GM18505 (cell line): ENCODE measurements around the gene TRAFD1.

Source experiments
- ATAC-seq: cut with Tn5 transposase; IDR thresholded peaks from one replicate; pipeline ENCODE4 v1.9.1; 2021; ENCODE audit not compliant: unreplicated experiment
- POLR2A ChIP-seq: IDR thresholded peaks from 4 replicates; pipeline ENCODE4 v1.6.1; 2011; ENCODE audit warnings: borderline replicate concordance; ENCODE audit not compliant: insufficient read depth, insufficient read length; ENCODE audit errors: extremely low read depth

Gene TRAFD1

GRCh38 chr12:112172556-112173324 is 47.4 kb downstream of the TRAFD1 start:
- no peak for TF ChIP-seq POLR2A

GRCh38 chr12:112175361-112176155 is 50.2 kb downstream of the TRAFD1 start:
- ATAC-seq: no peak
- no peak for TF ChIP-seq POLR2A

More at GRCh38 chr12:112172556-112173324, 47.4 kb downstream of the TRAFD1 start:
- no peak for ATAC-seq

DNA sequence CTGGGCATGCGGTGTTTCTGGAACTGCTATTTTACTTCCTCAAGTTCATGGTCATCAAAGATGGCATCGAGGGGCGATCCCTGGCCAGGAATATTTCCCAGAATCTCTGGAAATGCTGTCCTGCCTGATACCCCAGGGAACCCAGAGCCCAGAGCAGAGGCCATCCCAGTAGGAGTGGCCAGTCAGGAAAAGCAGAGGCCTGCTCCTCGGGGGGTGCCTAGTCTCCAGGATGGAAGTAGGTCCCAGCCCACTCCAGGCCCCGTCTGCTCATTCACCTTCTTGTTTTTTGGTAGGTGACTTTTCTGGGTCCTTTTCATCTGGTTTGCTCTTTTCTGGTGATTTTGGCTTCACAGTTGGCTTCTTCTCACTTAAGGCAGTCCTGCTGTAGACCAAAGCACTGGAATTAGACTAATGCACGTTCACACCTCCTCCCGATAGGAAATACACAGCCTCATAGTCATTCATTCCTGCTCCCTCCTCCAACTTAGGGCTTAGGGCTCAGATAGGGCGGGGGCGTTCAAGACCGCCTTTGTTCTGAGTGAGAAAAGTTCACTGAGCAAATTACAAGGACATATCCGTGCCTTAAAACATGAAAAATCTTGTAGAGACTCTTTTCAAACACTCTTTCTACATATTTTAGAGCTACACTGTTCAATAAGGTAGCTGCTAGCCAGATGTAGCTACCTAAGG is 51.1 kb downstream of the TRAFD1 start:
- TF ChIP-seq POLR2A: no peak
- ATAC-seq: no peak

DNA sequence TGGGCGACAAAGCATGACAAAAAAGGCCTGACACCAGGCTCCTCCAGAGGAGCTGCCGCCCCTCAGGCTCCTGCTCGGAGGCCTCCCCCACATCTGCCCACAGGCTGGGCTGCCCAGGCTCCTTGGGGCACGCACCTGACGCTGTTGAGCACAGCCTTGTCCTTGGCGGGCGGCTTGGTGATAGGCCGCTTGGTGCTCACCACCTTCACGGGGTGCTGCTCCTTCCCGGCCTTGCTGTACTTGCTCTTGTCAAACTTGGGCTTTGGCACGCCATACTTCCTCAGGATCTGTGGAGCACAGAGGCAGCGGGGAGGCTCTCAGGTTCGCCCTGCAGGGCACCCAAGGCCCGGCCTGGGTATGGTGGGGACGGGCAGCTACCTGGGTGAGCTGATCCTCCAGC is 53.4 kb downstream of the TRAFD1 start:
- TF ChIP-seq POLR2A: no peak
- ATAC-seq: no peak

GRCh38 chr12:112179341-112179740 is 54.0 kb downstream of the TRAFD1 start:
- ATAC-seq: no peak
- TF ChIP-seq POLR2A: no peak

DNA sequence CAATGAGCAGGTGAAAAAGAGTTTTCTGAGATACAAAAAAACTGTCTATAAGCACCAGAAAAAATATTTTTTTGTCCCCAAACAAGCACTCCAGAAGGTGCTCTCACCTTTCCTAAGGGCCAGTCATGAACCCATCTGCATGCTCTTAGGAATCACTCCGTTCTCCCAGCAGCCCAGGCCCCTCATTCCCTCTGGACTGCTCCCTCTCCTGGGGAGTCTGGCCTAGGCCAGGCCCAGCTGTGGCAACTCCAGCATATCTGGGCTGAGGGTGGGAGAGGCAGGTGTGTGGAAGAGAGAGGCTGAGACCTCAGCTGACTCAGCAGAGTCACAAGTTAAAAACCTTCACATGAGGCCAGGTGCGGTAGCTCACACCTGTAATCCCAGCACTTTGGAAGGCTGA is 54.6 kb downstream of the TRAFD1 start:
- ATAC-seq: no peak
- TF ChIP-seq POLR2A: no peak

- no peak for TF ChIP-seq POLR2A
- no peak for ATAC-seq
Measured at GRCh38 chr12:112180422-112180821, 55.1 kb downstream of the TRAFD1 start.

DNA sequence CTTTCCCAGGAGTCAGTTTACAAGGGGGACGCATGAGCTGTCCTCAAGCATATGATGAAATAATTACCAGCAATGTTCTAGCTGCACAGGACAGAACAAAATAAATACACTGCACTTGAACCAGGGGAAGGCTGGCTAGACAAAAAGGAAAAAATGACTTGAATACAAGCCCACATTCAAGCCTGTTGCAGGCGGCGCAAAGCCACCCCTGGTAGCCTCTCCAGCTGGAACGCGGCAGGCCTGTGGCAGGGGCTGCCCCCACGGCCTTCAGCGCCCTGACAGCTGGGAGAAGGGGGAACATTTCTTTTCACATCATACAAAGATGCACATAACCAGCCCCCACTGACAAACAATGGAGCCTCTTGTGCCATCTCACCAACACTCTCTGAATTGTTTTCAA is 57.1 kb downstream of the TRAFD1 start:
- TF ChIP-seq POLR2A: no peak
- no peak for ATAC-seq

- no peak for ATAC-seq
- TF ChIP-seq POLR2A: no peak
Measured at GRCh38 chr12:112183141-112184021, 58.0 kb downstream of the TRAFD1 start.

DNA sequence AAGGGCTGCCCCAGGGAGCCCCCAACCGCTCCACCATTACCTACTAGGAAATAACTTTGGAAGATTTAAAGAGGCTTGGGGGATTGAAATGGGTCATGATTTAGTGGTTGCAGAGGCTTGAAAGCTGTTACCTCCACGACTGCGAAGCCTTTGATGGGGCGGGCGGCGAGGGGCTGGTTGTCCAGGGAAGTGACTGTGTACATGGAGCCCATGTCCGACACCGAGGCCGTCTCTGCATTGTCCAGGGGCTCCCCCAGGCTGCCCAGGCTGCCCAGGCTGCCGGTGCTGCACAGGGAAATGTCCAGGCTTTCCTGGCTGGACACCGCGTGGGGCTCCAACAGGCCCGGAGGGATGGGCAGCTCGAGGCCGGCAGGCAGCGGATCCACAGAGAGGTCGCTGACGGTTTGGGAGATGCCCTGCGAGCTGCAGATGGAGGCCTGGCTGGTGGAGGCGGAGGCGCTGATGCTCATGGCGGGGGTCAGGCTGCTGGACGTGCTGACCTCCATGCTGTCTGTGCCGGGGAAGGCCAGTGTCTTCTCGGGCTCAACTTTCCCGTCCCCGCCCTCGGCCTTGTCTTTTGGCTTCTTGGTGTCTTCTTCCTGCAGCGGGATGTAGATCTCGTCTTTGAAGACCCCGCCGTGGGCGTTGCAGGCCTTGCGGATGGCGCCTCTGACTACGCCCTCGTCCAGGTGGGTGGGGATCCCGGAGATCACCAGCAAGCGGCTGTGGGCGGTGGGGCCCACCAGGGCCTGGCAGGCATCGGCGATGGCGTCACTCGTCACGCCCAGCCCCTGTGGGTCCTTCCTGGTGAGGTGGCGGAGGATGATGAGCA is 58.9 kb downstream of the TRAFD1 start:
- no peak for ATAC-seq
- no peak for TF ChIP-seq POLR2A

DNA sequence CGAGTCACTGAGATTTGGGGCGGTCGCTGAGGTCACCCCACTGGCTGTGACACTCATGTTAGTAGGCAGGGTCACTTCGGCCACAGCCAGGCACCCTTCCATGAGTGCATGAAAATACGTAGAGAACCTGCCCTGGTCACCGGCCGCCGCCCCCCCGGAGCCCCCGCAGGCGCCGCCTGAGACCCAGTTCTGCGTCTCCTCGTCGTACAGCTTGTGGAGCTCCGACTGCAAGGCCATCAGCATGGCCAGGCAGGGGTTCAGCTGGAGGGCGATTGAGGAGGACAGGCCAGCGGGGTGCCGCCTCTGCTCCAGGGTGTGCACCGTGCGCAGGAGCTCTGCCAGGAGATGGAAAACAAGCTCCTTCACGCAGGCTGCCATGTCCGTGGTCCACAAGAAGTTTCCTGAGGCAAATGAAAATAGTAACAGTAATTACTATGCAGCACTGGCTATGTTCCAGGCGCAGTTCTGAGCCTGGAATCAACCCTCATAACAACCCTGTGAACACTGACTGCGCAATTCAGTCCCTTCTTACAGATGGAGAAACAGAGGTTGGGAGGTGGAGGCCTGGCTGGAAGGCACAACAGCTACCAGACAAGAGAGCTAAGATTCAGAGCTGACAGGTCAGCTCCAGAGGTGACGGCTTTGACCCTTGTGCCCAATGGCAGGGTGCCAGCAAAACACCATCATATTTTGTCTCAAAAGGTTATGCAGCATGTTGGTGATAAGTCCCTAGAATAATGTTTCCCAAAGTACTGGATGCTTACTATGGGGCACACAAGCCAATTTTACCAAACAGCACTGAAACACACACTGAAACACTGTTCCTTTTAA is 59.9 kb downstream of the TRAFD1 start:
- TF ChIP-seq POLR2A: no peak
- no peak for ATAC-seq
